H9 (cell line): ENCODE results near the gene PGF. TPM values are rescaled to one million over a fixed set of nuclear protein-coding genes. Genes with fewer than 3 reads are reported as not detected.

Experiments used
- DNase-seq: peaks from one replicate; pipeline ENCODE4 v3.0.0-alpha.2; 2017
- H2AFZ ChIP-seq: one replicate; pipeline ENCODE4 v1.6.1; 2013; ENCODE audit warnings: mild to moderate bottlenecking, low read length, control low read depth, moderate library complexity
- H2AK5ac ChIP-seq: 2 replicates; pipeline ENCODE4 v1.6.1; 2013; ENCODE audit warnings: low read length, control low read depth, mixed read lengths; ENCODE audit not compliant: insufficient read length
- H2BK120ac ChIP-seq: one replicate; pipeline ENCODE4 v1.6.1; 2013; ENCODE audit warnings: low read depth, mild to moderate bottlenecking, low read length, control low read depth, inconsistent platforms; ENCODE audit not compliant: poor library complexity, severe bottlenecking
- H2BK12ac ChIP-seq: 2 replicates; pipeline ENCODE4 v1.6.1; 2013; ENCODE audit warnings: low read length, control low read depth, mixed read lengths, low read depth; ENCODE audit not compliant: insufficient read length
- H2BK15ac ChIP-seq: 2 replicates; pipeline ENCODE4 v1.6.1; 2013; ENCODE audit warnings: low read depth, low read length, control low read depth
- H2BK20ac ChIP-seq: one replicate; pipeline ENCODE4 v1.6.1; 2013; ENCODE audit warnings: low read depth, mild to moderate bottlenecking, low read length, control low read depth, inconsistent platforms; ENCODE audit not compliant: poor library complexity, severe bottlenecking
- H2BK5ac ChIP-seq: 2 replicates; pipeline ENCODE4 v1.6.1; 2013; ENCODE audit warnings: low read length, control low read depth, mixed read lengths; ENCODE audit not compliant: insufficient read length
- H3K14ac ChIP-seq: 2 replicates; pipeline ENCODE4 v1.6.1; 2013; ENCODE audit warnings: low read length, control low read depth; ENCODE audit not compliant: insufficient read depth
- H3K18ac ChIP-seq: 2 replicates; pipeline ENCODE4 v1.6.1; 2013; ENCODE audit warnings: low read depth, mild to moderate bottlenecking, mixed read lengths, low read length, control low read depth; ENCODE audit not compliant: insufficient read length
- H3K23ac ChIP-seq: 2 replicates; pipeline ENCODE4 v1.6.1; 2013; ENCODE audit warnings: low read length, control low read depth, mixed read lengths, low read depth; ENCODE audit not compliant: insufficient read length
- H3K23me2 ChIP-seq: 2 replicates; pipeline ENCODE4 v1.6.1; 2013; ENCODE audit warnings: low read depth, mild to moderate bottlenecking, mixed read lengths, low read length, control low read depth; ENCODE audit not compliant: insufficient read length, poor library complexity, severe bottlenecking
- H3K27ac ChIP-seq: 2 replicates; pipeline ENCODE4 v1.5.1; 2013; ENCODE audit warnings: low read length, control low read depth, mixed read lengths, low read depth; ENCODE audit not compliant: insufficient read length
- H3K27me3 ChIP-seq: 2 replicates; pipeline ENCODE4 v1.6.1; 2013; ENCODE audit warnings: low read length, control low read depth, inconsistent platforms; ENCODE audit not compliant: insufficient read depth
- H3K4ac ChIP-seq: 2 replicates; pipeline ENCODE4 v1.6.1; 2013; ENCODE audit warnings: low read depth, mild to moderate bottlenecking, control low read depth, inconsistent platforms, low read length, moderate library complexity
- H3K4me1 ChIP-seq: 2 replicates; pipeline ENCODE4 v1.6.1; 2013; ENCODE audit warnings: low read length, control low read depth, inconsistent platforms; ENCODE audit not compliant: insufficient read depth
- H3K4me2 ChIP-seq: 2 replicates; pipeline ENCODE4 v1.6.1; 2013; ENCODE audit warnings: low read length, control low read depth, mixed read lengths; ENCODE audit not compliant: insufficient read length, insufficient read depth
- H3K56ac ChIP-seq: 2 replicates; pipeline ENCODE4 v1.6.1; 2013; ENCODE audit warnings: low read depth, mild to moderate bottlenecking, mixed read lengths, low read length, control low read depth; ENCODE audit not compliant: insufficient read length
- H3K79me1 ChIP-seq: 2 replicates; pipeline ENCODE4 v1.6.1; 2013; ENCODE audit warnings: low read depth, mild to moderate bottlenecking, moderate library complexity, low read length, control low read depth, inconsistent platforms; ENCODE audit not compliant: insufficient read depth, poor library complexity, severe bottlenecking
- H3K79me2 ChIP-seq: 2 replicates; pipeline ENCODE4 v1.6.1; 2013; ENCODE audit warnings: low read length, control low read depth, inconsistent platforms; ENCODE audit not compliant: insufficient read depth
- H3K9ac ChIP-seq: 2 replicates; pipeline ENCODE4 v1.6.1; 2013; ENCODE audit warnings: low read length, control low read depth, mixed read lengths; ENCODE audit not compliant: insufficient read length; ENCODE audit errors: extremely low read depth
- H3K9me3 ChIP-seq: one replicate; pipeline ENCODE4 v1.6.1; 2013; ENCODE audit warnings: low read depth, low read length, inconsistent platforms; ENCODE audit not compliant: control insufficient read depth
- H3T11ph ChIP-seq: one replicate; pipeline ENCODE4 v1.6.1; 2013; ENCODE audit warnings: mild to moderate bottlenecking, low read length, control low read depth, inconsistent platforms
- H4K20me1 ChIP-seq: one replicate; pipeline ENCODE4 v1.6.1; 2013; ENCODE audit not compliant: control insufficient read depth, insufficient read length, insufficient read depth
- H4K5ac ChIP-seq: 2 replicates; pipeline ENCODE4 v1.6.1; 2013; ENCODE audit warnings: low read depth, mild to moderate bottlenecking, mixed read lengths, low read length, control low read depth; ENCODE audit not compliant: insufficient read length
- H4K8ac ChIP-seq: replicated peaks from 2 replicates; pipeline ENCODE4 v1.6.1; 2013; ENCODE audit warnings: low read length, control low read depth, mixed read lengths, low read depth; ENCODE audit not compliant: insufficient read length
- H4K91ac ChIP-seq: 2 replicates; pipeline ENCODE4 v1.6.1; 2013; ENCODE audit warnings: low read depth, mild to moderate bottlenecking, moderate library complexity, mixed read lengths, low read length, control low read depth; ENCODE audit not compliant: insufficient read length
- H3K27ac Mint-ChIP-seq, 3 experiments: 2 replicates in 2 of 3; 3 replicates in 1 of 3; pipeline ENCODE4 v1.8.0; 2020 to 2021; ENCODE audit warnings: mixed read lengths in 3 of 3, mild to moderate bottlenecking in 1 of 3, moderate library complexity in 1 of 3
- H3K27me3 Mint-ChIP-seq: 2 replicates; pipeline ENCODE4 v1.8.0; 2021; ENCODE audit warnings: low read depth, mild to moderate bottlenecking, moderate library complexity, mixed read lengths
- H3K36me3 Mint-ChIP-seq, 3 experiments: 2 replicates in 2 of 3; 3 replicates in 1 of 3; pipeline ENCODE4 v1.8.0; 2020 to 2021; ENCODE audit warnings: low read depth in 3 of 3, mixed read lengths in 3 of 3; ENCODE audit not compliant: insufficient read depth in 1 of 3
- H3K4me1 Mint-ChIP-seq, 2 experiments: 2 replicates each; pipeline ENCODE4 v1.8.0; 2020; ENCODE audit warnings: mixed read lengths in 2 of 2
- H3K4me3 Mint-ChIP-seq, 2 experiments: 2 replicates in 1 of 2; 3 replicates in 1 of 2; pipeline ENCODE4 v1.8.0; 2020 to 2021; ENCODE audit warnings: mild to moderate bottlenecking in 2 of 2, mixed read lengths in 2 of 2, moderate library complexity in 1 of 2
- H3K9me3 Mint-ChIP-seq, 2 experiments: 2 replicates in 1 of 2; 3 replicates in 1 of 2; pipeline ENCODE4 v1.8.0; 2020; ENCODE audit warnings: mild to moderate bottlenecking in 2 of 2, mixed read lengths in 2 of 2, moderate library complexity in 1 of 2
- CTCF ChIP-seq: fragments of 200-600 bp; sonication (generic); conservative IDR thresholded peaks from 3 replicates; pipeline ENCODE4 v1.8.0; 2021; ENCODE audit warnings: antibody characterized with exemption, mild to moderate bottlenecking
- WGBS: extraction: QIAGEN DNeasy Blood & Tissue Kit; methylation state at CpG from one replicate; pipeline ENCODE4 v1.1.7; 2013; ENCODE audit warnings: missing lambda C conversion rate, low lambda C conversion rate, mixed read lengths; ENCODE audit not compliant: insufficient read length; ENCODE audit errors: extremely low coverage; 5-methylcytosine and 5-hydroxymethylcytosine counted together
- total RNA-seq: library from RNA; stranded (reverse); gene quantifications from 2 replicates; pipeline ENCODE4 v1.2.1, GENCODE V29; 2021

PGF gene
- total RNA-seq, 1 experiment from 2014 or later: 2.3 TPM

DNA sequence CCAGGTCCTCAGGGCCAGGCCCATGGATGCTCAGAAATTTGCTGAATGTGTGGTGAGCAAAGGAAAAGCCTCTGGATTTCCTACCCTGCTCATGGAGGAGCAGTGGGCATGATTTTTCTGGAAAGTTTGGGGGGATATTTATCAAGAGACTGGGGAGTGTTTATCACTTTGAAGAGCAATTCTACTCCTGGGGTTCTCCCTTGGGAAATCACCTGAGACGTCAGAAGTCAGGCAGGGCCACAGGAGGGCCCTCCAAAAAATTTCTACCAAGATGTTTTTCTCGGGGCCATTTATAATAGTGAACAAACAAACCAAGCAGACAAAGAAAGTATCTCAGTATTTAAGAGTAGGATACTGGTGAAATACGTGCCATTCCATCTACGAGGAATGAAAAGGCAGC lies 27.3 kb upstream of the PGF start:
- H2BK12ac ChIP-seq: no peak overlapping the region
- H3K4me1 ChIP-seq: no peaks in the 10 kb centered on the region; the same call in 1 of the 2 replicates
- no peak overlapping the region for H4K8ac ChIP-seq
- H3K56ac ChIP-seq: no peak overlapping the region
- H3K27ac ChIP-seq: no peak overlapping the region
- no peak overlapping the region for H3K27ac Mint-ChIP-seq
- H3K9me3 ChIP-seq: no peaks in the 10 kb centered on the region
- H4K5ac ChIP-seq: no peak overlapping the region
- no peak overlapping the region for H2BK20ac ChIP-seq
- no peak overlapping the region for H3K4me2 ChIP-seq
- no peak for TF ChIP-seq CTCF
- no peaks in the 10 kb centered on the region; the same call in 1 of the 2 replicates for H3K27me3 Mint-ChIP-seq
- no peaks in the 10 kb centered on the region for H3K79me2 ChIP-seq
- no peak overlapping the region for H3K9ac ChIP-seq
- no peak overlapping the region for H4K91ac ChIP-seq
- no peaks in the 10 kb centered on the region for H4K20me1 ChIP-seq
- H2BK120ac ChIP-seq: no peak overlapping the region
- no peak overlapping the region for H3K18ac ChIP-seq
- no peak overlapping the region for H3K14ac ChIP-seq
- no peak overlapping the region for H2BK15ac ChIP-seq
- H3T11ph ChIP-seq: no peak overlapping the region
- no peaks in the 10 kb centered on the region for H3K79me1 ChIP-seq
- H3K4me3 Mint-ChIP-seq: no peak overlapping the region
- no peak overlapping the region for H2AK5ac ChIP-seq
- H3K36me3 Mint-ChIP-seq: no peaks in the 10 kb centered on the region; a peak in 1 of 7 replicates
- H2BK5ac ChIP-seq: no peak overlapping the region
- no peak overlapping the region for H3K4ac ChIP-seq
- H3K23ac ChIP-seq: no peak overlapping the region
- H3K27me3 ChIP-seq: no peaks in the 10 kb centered on the region
- H3K4me1 Mint-ChIP-seq: peaks cover 26 to 44% of the 10 kb centered on the region in 2 experiments
- no peaks in the 10 kb centered on the region for H3K9me3 Mint-ChIP-seq
- DNase-seq: no peak
- H3K23me2 ChIP-seq: no peaks in the 10 kb centered on the region
- H2AFZ ChIP-seq: no peak overlapping the region
- WGBS: no CpG with 5 or more reads among the region's 4 CpGs
